Measurements from ENCODE around the gene CLIP3. TPM values are rescaled to one million over a fixed set of nuclear protein-coding genes. Genes with fewer than 3 reads are reported as not detected.
"Not testable (repeated sequence)": the region's sequence is repeated elsewhere in the genome, so short reads cannot be mapped to it uniquely, and the experiment has no call there.

CLIP3 gene, protein sequence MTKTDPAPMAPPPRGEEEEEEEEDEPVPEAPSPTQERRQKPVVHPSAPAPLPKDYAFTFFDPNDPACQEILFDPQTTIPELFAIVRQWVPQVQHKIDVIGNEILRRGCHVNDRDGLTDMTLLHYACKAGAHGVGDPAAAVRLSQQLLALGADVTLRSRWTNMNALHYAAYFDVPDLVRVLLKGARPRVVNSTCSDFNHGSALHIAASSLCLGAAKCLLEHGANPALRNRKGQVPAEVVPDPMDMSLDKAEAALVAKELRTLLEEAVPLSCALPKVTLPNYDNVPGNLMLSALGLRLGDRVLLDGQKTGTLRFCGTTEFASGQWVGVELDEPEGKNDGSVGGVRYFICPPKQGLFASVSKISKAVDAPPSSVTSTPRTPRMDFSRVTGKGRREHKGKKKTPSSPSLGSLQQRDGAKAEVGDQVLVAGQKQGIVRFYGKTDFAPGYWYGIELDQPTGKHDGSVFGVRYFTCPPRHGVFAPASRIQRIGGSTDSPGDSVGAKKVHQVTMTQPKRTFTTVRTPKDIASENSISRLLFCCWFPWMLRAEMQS
- total RNA-seq (2.9 TPM), polyA plus RNA-seq (ENCODE audit: insufficient read depth in 1 of 8, insufficient read length in 8 of 8, low replicate concordance in 1 of 8) (10 to 100 TPM; 12.2 to 27.6 (median 18.9) TPM)
- long read RNA-seq, donor 1, partial matches to known transcripts, result 5 of 5 reads
- long read RNA-seq, donor 1, other reads (novel, unspliced or antisense), result 0 of 5 reads
- long read RNA-seq, donor 2, partial matches to known transcripts, result 0 of 1 reads
- long read RNA-seq, donor 2, other reads (novel, unspliced or antisense), result 0 of 1 reads
- long read RNA-seq, donor 3, partial matches to known transcripts, result 0 of 4 reads
- long read RNA-seq, donor 3, other reads (novel, unspliced or antisense), result 0 of 4 reads
- long read RNA-seq, donor 4, partial matches to known transcripts, result 0 of 5 reads
- long read RNA-seq, donor 4, other reads (novel, unspliced or antisense), result 0 of 5 reads
- long read RNA-seq, donor 5, transcript CLIP3-201 (14 exons, 3,370 nt), result major isoform, 8 of 16 reads
- long read RNA-seq, donor 5, partial matches to known transcripts, result 6 of 16 reads
- long read RNA-seq, donor 5, other reads (novel, unspliced or antisense), result 0 of 16 reads
- long read RNA-seq, donor 6, partial matches to known transcripts, result 0 of 4 reads
- long read RNA-seq, donor 6, other reads (novel, unspliced or antisense), result 0 of 4 reads
- long read RNA-seq, donor 7, transcript CLIP3-201 (14 exons, 3,370 nt), result major isoform, 7 of 10 reads
- long read RNA-seq, donor 7, partial matches to known transcripts, result 0 of 10 reads
- long read RNA-seq, donor 7, other reads (novel, unspliced or antisense), result 0 of 10 reads
- long read RNA-seq, donor 8, partial matches to known transcripts, result 6 of 8 reads
- long read RNA-seq, donor 8, other reads (novel, unspliced or antisense), result 0 of 8 reads
- long read RNA-seq, donor 9, partial matches to known transcripts, result 0 of 4 reads
- long read RNA-seq, donor 9, other reads (novel, unspliced or antisense), result 0 of 4 reads
- long read RNA-seq, donor 10, partial matches to known transcripts, result 0 of 3 reads
- long read RNA-seq, donor 10, other reads (novel, unspliced or antisense), result 0 of 3 reads
- long read RNA-seq, donor 11, result 0 reads

DNA sequence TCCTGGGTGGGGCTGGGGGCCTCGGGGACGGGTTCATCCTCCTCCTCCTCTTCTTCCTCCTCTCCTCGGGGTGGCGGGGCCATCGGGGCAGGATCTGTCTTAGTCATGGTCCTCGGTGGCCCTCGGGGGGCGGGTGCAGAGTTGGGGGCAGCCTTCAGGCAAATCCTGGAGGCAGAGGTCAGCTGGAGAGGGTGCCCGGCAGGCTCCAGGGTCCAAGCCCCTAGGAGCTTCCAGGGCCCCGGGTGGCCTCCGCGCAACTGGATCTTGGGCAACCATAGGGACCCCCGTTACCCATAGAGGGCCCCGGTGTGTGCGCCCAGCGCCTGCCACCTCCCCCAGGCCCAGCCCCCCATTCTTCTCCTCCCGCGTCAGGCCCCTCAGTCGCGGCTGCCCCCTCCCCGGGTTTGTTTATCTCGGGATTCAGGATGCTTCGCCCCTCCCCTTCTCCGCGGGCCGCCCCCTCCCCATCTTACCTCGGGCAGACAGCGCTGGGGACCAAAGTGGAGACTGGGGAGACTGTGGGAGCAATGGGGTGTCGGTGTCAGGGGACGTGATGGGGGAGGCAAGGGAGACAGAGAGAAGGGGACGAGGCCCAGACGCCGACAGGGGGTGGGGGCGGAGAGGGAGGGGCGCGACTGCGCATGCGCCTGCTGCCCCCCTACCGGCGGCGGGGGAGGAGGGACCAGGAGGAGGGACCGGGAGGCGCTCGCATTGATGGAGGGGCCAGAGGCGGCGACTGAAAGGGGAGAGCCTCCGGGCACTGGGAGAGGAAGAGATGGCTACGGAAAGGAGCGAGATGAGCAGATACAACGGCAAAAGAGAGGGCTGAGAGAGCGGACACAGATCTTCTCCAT lies at the start of gene CLIP3:
CLIP3 (minus strand) TSS at position 623 of the 854 bp plus-strand sequence; CDS start at position 107, 516 bp downstream.
- no peaks in the 10 kb centered on the region for H3K9me3 ChIP-seq (replicated peaks; ENCODE audit: control insufficient read depth, low read depth, low read length)
- DNase-seq, result peak; percentile 90
- H3K36me3 ChIP-seq (ENCODE audit: control insufficient read depth, insufficient read depth, low read length), result peaks cover 6% of the 10 kb centered on the region
- no peak within 1 kb of the TSS for H3K27ac ChIP-seq (ENCODE audit: low read length)
- under 1% methylated on average over 31 of the region's 51 CpGs for WGBS (ENCODE audit: insufficient coverage)
- H3K27me3 ChIP-seq (ENCODE audit: control insufficient read depth, insufficient read depth, low read length), result no peaks in the 10 kb centered on the region
- peak within 1 kb of the TSS; percentile 79 for H3K4me3 ChIP-seq (ENCODE audit: low read length)
- H3K4me1 ChIP-seq (ENCODE audit: control insufficient read depth, insufficient read depth, low read length), result peaks cover 15% of the 10 kb centered on the region

DNA sequence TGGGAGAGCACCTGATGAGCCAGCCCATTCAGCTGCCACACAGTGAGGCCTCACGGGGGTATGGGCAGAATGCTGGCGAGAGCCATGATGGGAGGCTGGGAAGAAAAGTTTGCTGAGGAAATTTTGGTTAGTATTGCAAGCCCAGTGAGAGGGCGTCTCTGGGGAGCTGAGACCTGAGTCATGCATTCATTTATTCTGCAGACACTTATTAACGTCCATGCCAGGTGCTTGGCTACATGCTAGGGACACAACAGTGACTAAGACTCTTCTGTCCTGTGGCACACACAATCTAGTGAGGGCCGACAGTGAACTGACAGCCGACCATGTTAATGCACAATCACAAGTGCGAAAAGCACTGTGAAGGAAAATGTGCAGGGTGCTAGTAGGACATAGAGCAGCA lies 49.2 kb upstream of the CLIP3 start:
- H3K27ac ChIP-seq (ENCODE audit: low read length), result no peak overlapping the region
- H3K27me3 ChIP-seq (ENCODE audit: control insufficient read depth, insufficient read depth, low read length), result no peaks in the 10 kb centered on the region
- H3K9me3 ChIP-seq (replicated peaks; ENCODE audit: control insufficient read depth, low read depth, low read length), result no peaks in the 10 kb centered on the region
- H3K4me1 ChIP-seq (ENCODE audit: control insufficient read depth, insufficient read depth, low read length), result no peaks in the 10 kb centered on the region
- H3K4me3 ChIP-seq (ENCODE audit: low read length), result no peak overlapping the region
- H3K36me3 ChIP-seq (ENCODE audit: control insufficient read depth, insufficient read depth, low read length), result peaks cover 37% of the 10 kb centered on the region
- DNase-seq, result no peak
- 89% methylated on average over 7 of the region's 7 CpGs for WGBS (ENCODE audit: insufficient coverage)

DNA sequence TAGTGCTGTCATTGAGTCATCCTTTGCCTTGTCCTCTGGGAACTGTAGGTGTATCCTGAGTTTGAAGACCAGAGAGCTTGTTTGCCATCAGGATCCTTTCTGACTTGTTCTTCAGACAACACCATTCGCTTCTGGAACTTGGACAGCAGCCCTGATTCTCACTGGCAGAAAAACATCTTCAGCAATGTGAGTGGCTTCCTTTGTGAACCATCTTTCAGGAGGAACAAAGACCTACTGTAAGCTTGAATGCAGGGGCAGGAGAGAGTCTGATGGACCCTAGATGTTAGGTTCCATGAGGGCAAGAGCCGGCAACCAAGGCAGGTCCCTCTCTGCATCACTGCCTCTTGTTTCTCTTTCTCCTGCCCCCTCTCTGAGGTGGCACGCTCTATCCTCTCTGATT lies 48.7 kb upstream of the CLIP3 start:
- H3K4me1 ChIP-seq (ENCODE audit: control insufficient read depth, insufficient read depth, low read length), result no peaks in the 10 kb centered on the region
- no peaks in the 10 kb centered on the region for H3K27me3 ChIP-seq (ENCODE audit: control insufficient read depth, insufficient read depth, low read length)
- no peaks in the 10 kb centered on the region for H3K9me3 ChIP-seq (replicated peaks; ENCODE audit: control insufficient read depth, low read depth, low read length)
- H3K36me3 ChIP-seq (ENCODE audit: control insufficient read depth, insufficient read depth, low read length), result peaks cover 33% of the 10 kb centered on the region
- DNase-seq, result no peak
- H3K4me3 ChIP-seq (ENCODE audit: low read length), result no peak overlapping the region
- WGBS (ENCODE audit: insufficient coverage), result 93% methylated on average over 2 of the region's 3 CpGs
- H3K27ac ChIP-seq (ENCODE audit: low read length), result no peak overlapping the region

DNA sequence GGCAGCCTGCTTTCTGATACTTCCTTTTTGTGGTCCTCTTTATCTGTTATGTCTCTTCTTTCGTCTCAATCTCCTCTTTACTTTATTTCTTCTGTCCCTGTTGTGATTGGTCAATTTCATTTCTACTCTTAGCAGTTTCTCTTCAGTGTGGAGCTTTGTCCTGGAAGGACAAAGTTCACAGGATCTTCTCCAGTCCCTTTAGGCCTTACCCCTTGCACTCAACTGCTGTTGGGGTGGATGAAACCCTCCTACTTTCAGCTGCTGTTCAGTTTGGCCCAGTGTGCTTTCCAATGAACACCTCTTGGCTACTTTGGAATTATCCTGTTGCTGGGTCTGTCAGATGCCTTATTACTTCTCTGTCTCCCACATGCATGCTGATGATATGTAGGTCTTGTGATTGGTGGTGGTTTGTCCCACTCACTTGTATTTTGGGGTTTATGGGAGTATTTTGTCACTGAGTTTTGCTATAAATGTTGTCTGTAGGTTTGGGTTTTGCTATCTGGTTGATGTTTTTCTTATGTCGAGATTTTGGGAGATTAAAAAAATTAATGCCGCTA lies 46.8 kb upstream of the CLIP3 start:
- Histone ChIP-seq H3K27me3 (ENCODE audit: control insufficient read depth, insufficient read depth, low read length) (no peaks in the 10 kb centered on the region), H3K27ac (ENCODE audit: low read length) (no peak overlapping the region), H3K4me1 (ENCODE audit: control insufficient read depth, insufficient read depth, low read length) (no peaks in the 10 kb centered on the region), H3K36me3 (ENCODE audit: control insufficient read depth, insufficient read depth, low read length) (peaks cover 28% of the 10 kb centered on the region), H3K4me3 (ENCODE audit: low read length) (no peak overlapping the region), H3K9me3 (replicated peaks; ENCODE audit: control insufficient read depth, low read depth, low read length) (no peaks in the 10 kb centered on the region)
- no peak for DNase-seq
- WGBS (ENCODE audit: insufficient coverage), result no CpG with 5 or more reads among the region's 3 CpGs

DNA sequence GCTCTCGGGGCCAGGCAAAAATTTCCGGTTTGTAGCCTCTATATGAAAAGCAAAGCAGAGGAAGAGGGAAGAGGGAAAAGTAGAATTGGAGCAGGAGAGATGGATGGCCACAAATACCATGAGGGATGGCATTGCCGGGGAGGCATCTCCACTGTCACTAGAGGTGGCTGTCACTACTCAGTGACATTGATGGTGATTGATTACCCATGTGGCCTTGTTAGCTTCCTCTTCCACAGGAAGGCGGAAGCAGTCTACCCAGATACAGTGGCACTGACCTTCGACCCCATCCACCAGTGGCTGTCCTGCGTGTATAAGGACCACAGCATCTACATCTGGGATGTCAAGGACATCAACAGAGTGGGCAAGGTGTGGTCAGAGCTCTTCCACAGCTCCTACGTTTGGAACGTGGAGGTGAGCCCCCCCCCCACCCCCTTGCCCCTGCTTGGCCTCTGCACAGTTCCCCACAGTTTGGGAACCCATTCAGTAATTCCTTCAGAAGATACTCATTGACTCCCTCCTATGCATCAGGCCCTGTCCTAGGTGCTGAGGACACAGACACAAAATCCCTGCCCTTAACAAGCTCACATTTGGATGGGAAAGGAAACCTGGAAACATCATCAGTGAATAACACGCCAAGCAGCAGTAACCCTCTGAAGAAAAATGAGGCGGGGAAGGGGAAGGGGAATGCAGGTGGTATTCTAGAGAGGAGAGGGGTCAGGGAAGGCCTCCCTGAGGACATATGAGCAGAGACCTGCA lies 40.6 kb upstream of the CLIP3 start:
- Histone ChIP-seq H3K9me3 (replicated peaks; ENCODE audit: control insufficient read depth, low read depth, low read length) (no peaks in the 10 kb centered on the region), H3K27ac (ENCODE audit: low read length) (no peak overlapping the region), H3K4me3 (ENCODE audit: low read length) (no peak overlapping the region), H3K27me3 (ENCODE audit: control insufficient read depth, insufficient read depth, low read length) (no peaks in the 10 kb centered on the region), H3K4me1 (ENCODE audit: control insufficient read depth, insufficient read depth, low read length) (no peaks in the 10 kb centered on the region), H3K36me3 (ENCODE audit: control insufficient read depth, insufficient read depth, low read length) (peaks cover 21% of the 10 kb centered on the region)
- no peak for DNase-seq
- WGBS (ENCODE audit: insufficient coverage), result 78% methylated on average over 8 of the region's 10 CpGs

DNA sequence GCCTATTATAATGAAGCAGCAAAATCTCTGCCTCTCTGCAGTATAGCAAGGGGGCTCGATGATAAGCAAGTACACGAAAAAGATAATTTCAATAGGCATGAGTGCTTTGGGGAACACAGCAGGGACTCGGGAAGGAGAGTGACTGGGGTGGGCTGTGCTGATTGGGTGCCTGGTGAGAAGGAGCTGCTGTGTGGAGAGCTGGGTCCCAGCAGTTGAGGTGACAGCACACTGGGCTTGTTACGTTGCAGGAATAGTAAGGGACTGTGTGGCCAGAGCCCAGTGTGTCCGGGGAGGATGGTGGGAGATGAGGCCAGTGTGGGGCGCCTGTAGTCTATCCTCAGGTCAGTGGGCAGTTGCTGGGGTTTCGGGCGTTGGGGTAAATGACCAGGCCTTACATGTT lies 39.4 kb upstream of the CLIP3 start:
- Histone ChIP-seq H3K27ac (ENCODE audit: low read length) (no peak overlapping the region), H3K4me3 (ENCODE audit: low read length) (no peak overlapping the region), H3K4me1 (ENCODE audit: control insufficient read depth, insufficient read depth, low read length) (no peaks in the 10 kb centered on the region), H3K9me3 (replicated peaks; ENCODE audit: control insufficient read depth, low read depth, low read length) (no peaks in the 10 kb centered on the region), H3K27me3 (ENCODE audit: control insufficient read depth, insufficient read depth, low read length) (no peaks in the 10 kb centered on the region), H3K36me3 (ENCODE audit: control insufficient read depth, insufficient read depth, low read length) (peaks cover 32% of the 10 kb centered on the region)
- no peak for DNase-seq
- WGBS (ENCODE audit: insufficient coverage), result 83% methylated on average over 6 of the region's 8 CpGs

DNA sequence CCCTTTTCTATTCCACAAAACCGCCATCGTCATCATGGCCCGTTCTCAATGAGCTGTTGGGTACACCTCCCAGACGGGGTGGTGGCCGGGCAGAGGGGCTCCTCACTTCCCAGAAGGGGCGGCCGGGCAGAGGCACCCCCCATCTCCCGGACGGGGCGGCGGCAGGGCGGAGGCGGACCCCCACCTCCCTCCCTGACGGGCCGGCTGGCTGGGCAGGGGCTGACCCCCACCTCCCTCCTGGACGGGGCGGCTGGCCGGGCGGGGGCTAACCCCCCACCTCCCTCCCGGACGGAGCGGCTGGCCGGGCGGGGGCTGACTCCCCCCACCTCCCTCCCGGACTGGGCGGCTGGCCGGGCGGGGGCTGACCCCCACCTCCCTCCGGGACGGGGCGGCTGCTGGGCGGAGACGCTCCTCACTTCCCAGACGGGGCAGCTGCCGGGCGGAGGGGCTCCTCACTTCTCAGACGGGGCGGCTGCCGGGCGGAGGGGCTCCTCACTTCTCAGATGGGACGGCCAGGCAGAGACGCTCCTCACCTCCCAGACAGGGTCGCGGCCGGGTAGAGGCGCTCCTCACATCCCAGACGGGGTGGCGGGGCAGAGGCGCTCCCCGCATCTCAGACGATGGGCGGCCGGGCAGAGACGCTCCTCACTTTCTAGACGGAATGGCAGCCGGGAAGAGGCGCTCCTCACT lies 36.3 kb upstream of the CLIP3 start:
- 100% methylated on average over 8 of the region's 57 CpGs for WGBS (ENCODE audit: insufficient coverage)
- peaks cover 44% of the 10 kb centered on the region for H3K36me3 ChIP-seq (ENCODE audit: control insufficient read depth, insufficient read depth, low read length)
- not testable (repeated sequence) for H3K9me3 ChIP-seq (replicated peaks; ENCODE audit: control insufficient read depth, low read depth, low read length); H3K27ac ChIP-seq (ENCODE audit: low read length); DNase-seq; H3K4me1 ChIP-seq (ENCODE audit: control insufficient read depth, insufficient read depth, low read length); H3K27me3 ChIP-seq (ENCODE audit: control insufficient read depth, insufficient read depth, low read length); H3K4me3 ChIP-seq (ENCODE audit: low read length)

DNA sequence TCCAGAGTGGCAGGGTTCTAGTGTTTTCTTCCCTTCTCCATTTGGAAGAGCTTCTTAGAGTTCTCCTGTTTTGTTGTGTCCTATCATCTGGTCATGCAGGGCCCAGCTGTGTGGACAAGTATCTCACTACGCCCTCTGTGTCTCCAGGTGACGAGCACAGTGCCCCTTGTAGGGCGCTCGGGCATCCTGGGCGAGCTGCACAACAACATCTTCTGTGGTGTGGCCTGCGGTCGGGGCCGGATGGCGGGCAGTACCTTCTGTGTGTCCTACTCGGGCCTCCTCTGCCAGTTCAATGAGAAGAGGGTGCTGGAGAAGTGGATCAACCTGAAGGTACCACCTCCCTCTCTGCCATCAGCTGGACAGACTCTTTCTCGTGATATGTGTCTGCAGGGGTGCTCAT lies 35.0 kb upstream of the CLIP3 start:
- Histone ChIP-seq H3K27ac (ENCODE audit: low read length) (no peak overlapping the region), H3K27me3 (ENCODE audit: control insufficient read depth, insufficient read depth, low read length) (no peaks in the 10 kb centered on the region), H3K9me3 (replicated peaks; ENCODE audit: control insufficient read depth, low read depth, low read length) (no peaks in the 10 kb centered on the region), H3K4me1 (ENCODE audit: control insufficient read depth, insufficient read depth, low read length) (no peaks in the 10 kb centered on the region), H3K4me3 (ENCODE audit: low read length) (no peak overlapping the region), H3K36me3 (ENCODE audit: control insufficient read depth, insufficient read depth, low read length) (peaks cover 42% of the 10 kb centered on the region)
- 77% methylated on average over 2 of the region's 11 CpGs for WGBS (ENCODE audit: insufficient coverage)
- DNase-seq, result no peak
